HL-60 (cell line): ENCODE measurements around the gene PRKD2.

Experiments used
- DNase-seq, 2 experiments: peaks; one replicate each; pipeline ENCODE4 v3.0.0-alpha.2; 2010 to 2020; ENCODE audit warnings: low read depth in 1 of 2, low spot score in 1 of 2
- H3K27ac ChIP-seq: fragments of 250-450 bp; sonication (Bioruptor Pico); replicated peaks from 2 replicates; pipeline ENCODE4 v1.5.1; 2020; ENCODE audit warnings: mild to moderate bottlenecking, moderate library complexity
- H3K27me3 ChIP-seq: fragments of 250-450 bp; sonication (Bioruptor Pico); 2 replicates; pipeline ENCODE4 v1.5.1; 2021; ENCODE audit warnings: mild to moderate bottlenecking, moderate library complexity; ENCODE audit not compliant: insufficient read depth, poor library complexity, severe bottlenecking
- H3K4me3 ChIP-seq: replicated peaks from 2 replicates; pipeline ENCODE4 v1.5.1; 2011; ENCODE audit warnings: mild to moderate bottlenecking, control low read depth, low read length; ENCODE audit not compliant: insufficient read depth
- GABPA ChIP-seq: IDR thresholded peaks from 2 replicates; pipeline ENCODE4 v1.6.1; 2012; ENCODE audit warnings: low read depth
- POLR2AphosphoS5 ChIP-seq: IDR thresholded peaks from 2 replicates; pipeline ENCODE4 v1.6.1; 2012; ENCODE audit warnings: low read depth
- SPI1 ChIP-seq: IDR thresholded peaks from 2 replicates; pipeline ENCODE4 v1.6.1; 2012; ENCODE audit warnings: low read depth, mild to moderate bottlenecking, borderline replicate concordance
- TF ChIP-seq, protein P1 (sequence below): IDR thresholded peaks from one replicate; pipeline ENCODE4 v1.5.1; 2011; ENCODE audit warnings: low read length, control low read depth, inconsistent platforms; ENCODE audit not compliant: insufficient read depth
- TF ChIP-seq, protein P2 (sequence below): IDR thresholded peaks from 2 replicates; pipeline ENCODE4 v1.6.1; 2012; ENCODE audit warnings: low read depth; ENCODE audit not compliant: insufficient replicate concordance

The PRKD2 gene

DNA sequence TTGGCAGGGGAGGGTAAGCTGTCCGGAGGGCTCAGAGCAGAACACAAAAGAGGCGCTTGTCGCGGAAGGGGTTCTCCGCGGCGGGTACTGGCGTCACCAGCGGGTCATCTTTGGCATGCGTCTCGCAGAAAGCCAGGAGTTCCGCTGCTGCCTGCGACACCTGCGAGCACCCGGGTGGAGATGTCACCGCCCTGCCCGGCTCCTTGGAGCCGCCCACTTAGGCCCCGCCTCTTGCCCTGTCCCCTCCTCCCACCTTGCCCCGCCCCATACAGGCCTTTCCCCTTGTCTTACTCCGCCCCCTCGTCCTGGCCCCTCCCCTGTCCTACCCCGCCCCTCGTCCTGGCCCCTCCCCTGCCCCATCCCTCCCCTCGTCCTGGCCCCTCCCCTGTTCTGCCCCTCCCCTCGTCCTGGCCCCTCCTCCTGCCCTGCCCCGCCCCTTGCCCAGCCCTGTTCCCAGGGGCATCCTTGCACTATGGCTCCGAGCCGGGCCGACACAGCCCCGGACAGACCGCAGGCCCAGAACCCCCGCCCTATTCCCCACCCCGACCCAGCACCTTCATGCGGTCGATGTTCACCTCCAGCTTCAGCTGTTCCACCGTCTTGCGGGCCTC, 82.8 kb downstream of the PRKD2 start:
- Histone ChIP-seq H3K27me3 (peaks cover 53% of the 10 kb centered on the region), H3K4me3 (peak overlapping the region; percentile 8; the same call in 1 of the 2 replicates), H3K27ac (no peak overlapping the region)
- no peak for TF ChIP-seq SPI1
- TF ChIP-seq, protein P1, sequence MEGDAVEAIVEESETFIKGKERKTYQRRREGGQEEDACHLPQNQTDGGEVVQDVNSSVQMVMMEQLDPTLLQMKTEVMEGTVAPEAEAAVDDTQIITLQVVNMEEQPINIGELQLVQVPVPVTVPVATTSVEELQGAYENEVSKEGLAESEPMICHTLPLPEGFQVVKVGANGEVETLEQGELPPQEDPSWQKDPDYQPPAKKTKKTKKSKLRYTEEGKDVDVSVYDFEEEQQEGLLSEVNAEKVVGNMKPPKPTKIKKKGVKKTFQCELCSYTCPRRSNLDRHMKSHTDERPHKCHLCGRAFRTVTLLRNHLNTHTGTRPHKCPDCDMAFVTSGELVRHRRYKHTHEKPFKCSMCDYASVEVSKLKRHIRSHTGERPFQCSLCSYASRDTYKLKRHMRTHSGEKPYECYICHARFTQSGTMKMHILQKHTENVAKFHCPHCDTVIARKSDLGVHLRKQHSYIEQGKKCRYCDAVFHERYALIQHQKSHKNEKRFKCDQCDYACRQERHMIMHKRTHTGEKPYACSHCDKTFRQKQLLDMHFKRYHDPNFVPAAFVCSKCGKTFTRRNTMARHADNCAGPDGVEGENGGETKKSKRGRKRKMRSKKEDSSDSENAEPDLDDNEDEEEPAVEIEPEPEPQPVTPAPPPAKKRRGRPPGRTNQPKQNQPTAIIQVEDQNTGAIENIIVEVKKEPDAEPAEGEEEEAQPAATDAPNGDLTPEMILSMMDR, result no peak
- TF ChIP-seq, protein P2, sequence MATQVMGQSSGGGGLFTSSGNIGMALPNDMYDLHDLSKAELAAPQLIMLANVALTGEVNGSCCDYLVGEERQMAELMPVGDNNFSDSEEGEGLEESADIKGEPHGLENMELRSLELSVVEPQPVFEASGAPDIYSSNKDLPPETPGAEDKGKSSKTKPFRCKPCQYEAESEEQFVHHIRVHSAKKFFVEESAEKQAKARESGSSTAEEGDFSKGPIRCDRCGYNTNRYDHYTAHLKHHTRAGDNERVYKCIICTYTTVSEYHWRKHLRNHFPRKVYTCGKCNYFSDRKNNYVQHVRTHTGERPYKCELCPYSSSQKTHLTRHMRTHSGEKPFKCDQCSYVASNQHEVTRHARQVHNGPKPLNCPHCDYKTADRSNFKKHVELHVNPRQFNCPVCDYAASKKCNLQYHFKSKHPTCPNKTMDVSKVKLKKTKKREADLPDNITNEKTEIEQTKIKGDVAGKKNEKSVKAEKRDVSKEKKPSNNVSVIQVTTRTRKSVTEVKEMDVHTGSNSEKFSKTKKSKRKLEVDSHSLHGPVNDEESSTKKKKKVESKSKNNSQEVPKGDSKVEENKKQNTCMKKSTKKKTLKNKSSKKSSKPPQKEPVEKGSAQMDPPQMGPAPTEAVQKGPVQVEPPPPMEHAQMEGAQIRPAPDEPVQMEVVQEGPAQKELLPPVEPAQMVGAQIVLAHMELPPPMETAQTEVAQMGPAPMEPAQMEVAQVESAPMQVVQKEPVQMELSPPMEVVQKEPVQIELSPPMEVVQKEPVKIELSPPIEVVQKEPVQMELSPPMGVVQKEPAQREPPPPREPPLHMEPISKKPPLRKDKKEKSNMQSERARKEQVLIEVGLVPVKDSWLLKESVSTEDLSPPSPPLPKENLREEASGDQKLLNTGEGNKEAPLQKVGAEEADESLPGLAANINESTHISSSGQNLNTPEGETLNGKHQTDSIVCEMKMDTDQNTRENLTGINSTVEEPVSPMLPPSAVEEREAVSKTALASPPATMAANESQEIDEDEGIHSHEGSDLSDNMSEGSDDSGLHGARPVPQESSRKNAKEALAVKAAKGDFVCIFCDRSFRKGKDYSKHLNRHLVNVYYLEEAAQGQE, result no peak
- TF ChIP-seq GABPA, result no peak
- no peak for TF ChIP-seq POLR2AphosphoS5
- peak; percentile 78 to 85 for DNase-seq

DNA sequence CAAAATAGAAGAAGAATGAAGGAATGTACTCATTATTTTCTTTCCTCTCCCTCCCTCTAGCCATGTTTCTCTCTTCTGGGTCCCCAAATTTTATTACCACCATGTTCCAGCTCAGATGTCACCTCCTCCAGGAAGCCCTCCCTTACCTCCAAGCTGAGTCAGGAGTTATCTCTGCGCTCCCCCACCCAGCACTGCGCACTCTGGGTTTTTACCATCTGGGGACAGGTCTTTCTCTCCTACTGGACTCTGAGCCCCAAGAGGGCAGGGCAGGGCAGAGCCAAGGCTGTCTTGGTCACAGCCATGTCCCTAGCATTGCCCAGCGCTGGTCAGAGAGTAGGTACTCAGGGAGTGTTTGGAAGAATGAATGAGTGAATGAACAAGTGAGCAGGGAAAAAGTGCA, 83.8 kb downstream of the PRKD2 start:
- TF ChIP-seq, protein P2, result no peak
- TF ChIP-seq, protein P1, result no peak
- TF ChIP-seq POLR2AphosphoS5, result no peak
- no peak for TF ChIP-seq SPI1
- no peak for TF ChIP-seq GABPA
- Histone ChIP-seq H3K27ac (no peak overlapping the region), H3K27me3 (peaks cover 45% of the 10 kb centered on the region), H3K4me3 (no peak overlapping the region)
- DNase-seq, result no peak

DNA sequence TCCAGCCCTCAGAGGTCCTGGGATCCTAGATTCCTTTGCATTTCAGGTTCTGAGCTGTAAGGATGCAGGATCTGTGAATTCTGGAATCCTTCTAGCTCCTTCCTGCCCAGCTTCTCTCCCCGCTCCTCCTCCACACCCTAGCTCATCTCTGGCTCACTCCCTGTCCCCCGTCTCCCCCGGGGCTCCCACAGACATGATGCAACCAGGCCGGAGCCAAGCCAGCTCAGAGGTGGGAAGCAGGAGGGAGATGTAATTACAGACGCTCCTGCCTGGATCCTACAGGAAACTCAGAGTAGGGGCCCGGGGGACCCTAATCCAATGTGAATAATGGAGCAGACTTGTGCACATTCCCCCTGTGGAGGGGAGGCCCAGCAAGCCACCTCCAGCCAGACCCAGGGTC, 85.4 kb downstream of the PRKD2 start:
- TF ChIP-seq SPI1 (no peak), POLR2AphosphoS5 (no peak), GABPA (no peak)
- TF ChIP-seq, protein P2, result no peak
- TF ChIP-seq, protein P1, result no peak
- Histone ChIP-seq H3K4me3 (no peak overlapping the region), H3K27ac (no peak overlapping the region), H3K27me3 (peaks cover 31% of the 10 kb centered on the region)
- no peak for DNase-seq
